PC-3 (cell line): ENCODE measurements around the gene AKR1C2.

Experiments
- EZH2 ChIP-seq: fragments of 300-600 bp; sonication (generic); IDR thresholded peaks from one replicate; pipeline ENCODE4 v1.6.1; 2017; ENCODE audit warnings: antibody characterized with exemption, mild to moderate bottlenecking, low read length; ENCODE audit not compliant: unreplicated experiment
- EZH2phosphoT487 ChIP-seq: fragments of 300-600 bp; sonication (generic); IDR thresholded peaks from 2 replicates; pipeline ENCODE4 v1.6.1; 2018; ENCODE audit warnings: mild to moderate bottlenecking, antibody characterized with exemption, low read length, borderline replicate concordance
- TF ChIP-seq, protein P1 (sequence below): fragments of 300-600 bp; sonication (generic); conservative IDR thresholded peaks from 2 replicates; pipeline ENCODE4 v1.5.1; 2017; ENCODE audit warnings: antibody characterized with exemption, low read depth, mild to moderate bottlenecking, low read length

DNA sequence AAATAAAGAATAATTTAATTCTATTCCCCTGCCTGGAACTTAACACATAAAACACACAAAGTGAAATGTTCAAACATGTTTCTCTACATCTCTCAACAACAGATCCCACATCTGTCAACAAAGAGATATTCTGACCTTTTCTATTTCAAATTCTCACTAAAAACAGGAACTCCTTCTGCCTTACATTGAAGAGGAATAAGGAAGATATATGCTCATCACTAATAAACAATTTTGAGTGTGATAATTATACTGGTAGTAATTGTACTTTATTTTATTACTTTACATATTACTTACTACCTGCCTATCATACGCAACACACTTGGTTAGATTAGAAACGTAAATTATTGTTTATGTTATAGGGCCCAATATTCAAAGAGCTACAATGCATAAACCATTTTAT, 13.4 kb downstream of the AKR1C2 start:
- TF ChIP-seq, protein P1, sequence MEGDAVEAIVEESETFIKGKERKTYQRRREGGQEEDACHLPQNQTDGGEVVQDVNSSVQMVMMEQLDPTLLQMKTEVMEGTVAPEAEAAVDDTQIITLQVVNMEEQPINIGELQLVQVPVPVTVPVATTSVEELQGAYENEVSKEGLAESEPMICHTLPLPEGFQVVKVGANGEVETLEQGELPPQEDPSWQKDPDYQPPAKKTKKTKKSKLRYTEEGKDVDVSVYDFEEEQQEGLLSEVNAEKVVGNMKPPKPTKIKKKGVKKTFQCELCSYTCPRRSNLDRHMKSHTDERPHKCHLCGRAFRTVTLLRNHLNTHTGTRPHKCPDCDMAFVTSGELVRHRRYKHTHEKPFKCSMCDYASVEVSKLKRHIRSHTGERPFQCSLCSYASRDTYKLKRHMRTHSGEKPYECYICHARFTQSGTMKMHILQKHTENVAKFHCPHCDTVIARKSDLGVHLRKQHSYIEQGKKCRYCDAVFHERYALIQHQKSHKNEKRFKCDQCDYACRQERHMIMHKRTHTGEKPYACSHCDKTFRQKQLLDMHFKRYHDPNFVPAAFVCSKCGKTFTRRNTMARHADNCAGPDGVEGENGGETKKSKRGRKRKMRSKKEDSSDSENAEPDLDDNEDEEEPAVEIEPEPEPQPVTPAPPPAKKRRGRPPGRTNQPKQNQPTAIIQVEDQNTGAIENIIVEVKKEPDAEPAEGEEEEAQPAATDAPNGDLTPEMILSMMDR: no peak
- TF ChIP-seq EZH2: no peak
- TF ChIP-seq EZH2phosphoT487: no peak
